ENCODE data around the gene MAP7D2. TPM values are rescaled to one million over a fixed set of nuclear protein-coding genes. Genes with fewer than 3 reads are reported as not detected.

MAP7D2 gene
- polyA plus RNA-seq, 3 donors: 0.45 TPM; not detected in 2

DNA sequence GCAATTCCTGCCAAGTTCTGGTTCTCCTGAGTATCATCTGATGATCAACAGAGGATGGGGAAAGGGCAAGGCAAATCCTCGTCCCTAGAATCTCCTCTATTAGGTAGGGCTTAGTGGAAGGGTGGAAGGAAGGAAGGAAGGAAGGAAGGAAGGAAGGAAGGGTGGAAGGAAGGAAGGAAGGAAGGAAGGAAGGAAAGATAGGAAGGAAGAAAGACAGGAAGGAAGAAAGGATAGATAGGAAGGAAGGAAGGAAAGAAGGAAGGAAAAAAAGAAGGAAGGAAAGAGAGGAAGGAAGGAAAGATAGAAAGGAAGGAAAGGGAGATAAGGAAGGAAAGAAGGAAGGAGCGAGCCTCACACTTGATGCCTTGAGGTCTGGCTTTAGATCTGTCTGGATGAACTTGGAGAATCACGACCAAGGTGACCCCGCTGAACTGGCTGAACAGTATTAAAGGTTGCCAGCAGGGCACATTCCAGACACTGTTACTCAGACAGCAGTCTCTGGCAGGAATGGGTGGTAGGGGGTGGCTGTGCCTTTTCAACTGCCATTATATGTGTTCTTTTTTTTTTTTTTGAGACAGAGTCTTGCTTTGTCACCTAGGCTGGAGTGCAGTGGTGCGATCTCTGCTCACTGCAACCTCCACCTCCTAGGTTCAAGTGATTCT, 57.1 kb downstream of the MAP7D2 start:
- 80% methylated on average over 1 of the region's 5 CpGs for WGBS (ENCODE audit: insufficient coverage)
- Histone ChIP-seq H3K9me3 (replicated peaks in 1 of 2; ENCODE audit: control insufficient read depth in 1 of 2, insufficient read depth in 1 of 2, low read length in 2 of 2) (no peaks in the 10 kb centered on the region), H3K4me3 (replicated peaks in 1 of 3; ENCODE audit: low read depth in 2 of 3, low read length in 3 of 3) (no peak overlapping the region), H3K36me3 (replicated peaks in 1 of 2; ENCODE audit: control insufficient read depth in 1 of 2, insufficient read depth in 2 of 2, low read length in 2 of 2) (no peaks in the 10 kb centered on the region), H4K20me1 (ENCODE audit: insufficient read depth, low read length) (no peaks in the 10 kb centered on the region), H3K9ac (ENCODE audit: insufficient read depth, low read length, poor library complexity, severe bottlenecking) (no peak overlapping the region), H3K4me1 (ENCODE audit: control insufficient read depth in 1 of 2, insufficient read depth in 2 of 2, low read length in 2 of 2) (peaks cover 0 to 6% of the 10 kb centered on the region in 2 donors), H3K27me3 (ENCODE audit: control insufficient read depth in 2 of 2, insufficient read depth in 2 of 2, low read length in 2 of 2) (no peaks in the 10 kb centered on the region), H3K79me2 (ENCODE audit: insufficient read depth, low read length) (no peaks in the 10 kb centered on the region), H2AFZ (ENCODE audit: insufficient read depth, low read depth, low read length, poor library complexity, severe bottlenecking) (no peak overlapping the region), H3K4me2 (replicated peaks; ENCODE audit: extremely low read depth, low read length, poor library complexity, severe bottlenecking) (no peak overlapping the region), H3K27ac (ENCODE audit: low read depth in 1 of 2, low read length in 2 of 2) (no peak overlapping the region)
- peaks cover 0 to 27% (median 4%) of the 10 kb centered on the region in 3 donors for H3K27me3 Mint-ChIP-seq (ENCODE audit: low read depth in 3 of 3)
- H3K4me3 Mint-ChIP-seq: no peak overlapping the region
- peaks cover 0 to 5% (median 2%) of the 10 kb centered on the region in 7 donors for H3K9me3 Mint-ChIP-seq
- H3K4me1 Mint-ChIP-seq: peaks cover 11% of the 10 kb centered on the region
- peak overlapping the region in 2 of 7 donors; percentile 27 to 74 for H3K27ac Mint-ChIP-seq
- no peak for DNase-seq
- intact Hi-C loops (cut with micrococcal nuclease): no loop called here
- TF ChIP-seq, protein P1, sequence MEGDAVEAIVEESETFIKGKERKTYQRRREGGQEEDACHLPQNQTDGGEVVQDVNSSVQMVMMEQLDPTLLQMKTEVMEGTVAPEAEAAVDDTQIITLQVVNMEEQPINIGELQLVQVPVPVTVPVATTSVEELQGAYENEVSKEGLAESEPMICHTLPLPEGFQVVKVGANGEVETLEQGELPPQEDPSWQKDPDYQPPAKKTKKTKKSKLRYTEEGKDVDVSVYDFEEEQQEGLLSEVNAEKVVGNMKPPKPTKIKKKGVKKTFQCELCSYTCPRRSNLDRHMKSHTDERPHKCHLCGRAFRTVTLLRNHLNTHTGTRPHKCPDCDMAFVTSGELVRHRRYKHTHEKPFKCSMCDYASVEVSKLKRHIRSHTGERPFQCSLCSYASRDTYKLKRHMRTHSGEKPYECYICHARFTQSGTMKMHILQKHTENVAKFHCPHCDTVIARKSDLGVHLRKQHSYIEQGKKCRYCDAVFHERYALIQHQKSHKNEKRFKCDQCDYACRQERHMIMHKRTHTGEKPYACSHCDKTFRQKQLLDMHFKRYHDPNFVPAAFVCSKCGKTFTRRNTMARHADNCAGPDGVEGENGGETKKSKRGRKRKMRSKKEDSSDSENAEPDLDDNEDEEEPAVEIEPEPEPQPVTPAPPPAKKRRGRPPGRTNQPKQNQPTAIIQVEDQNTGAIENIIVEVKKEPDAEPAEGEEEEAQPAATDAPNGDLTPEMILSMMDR (IDR thresholded peaks at IDR 0.05): no peak
- no peaks in the 10 kb centered on the region for H3K36me3 Mint-ChIP-seq

GRCh38 chrX:20057479-20057878, 59.2 kb downstream of the MAP7D2 start:
- Histone ChIP-seq H3K36me3 (replicated peaks in 1 of 2; ENCODE audit: control insufficient read depth in 1 of 2, insufficient read depth in 2 of 2, low read length in 2 of 2) (no peaks in the 10 kb centered on the region), H3K9ac (ENCODE audit: insufficient read depth, low read length, poor library complexity, severe bottlenecking) (no peak overlapping the region), H3K27ac (ENCODE audit: low read depth in 1 of 2, low read length in 2 of 2) (no peak overlapping the region), H3K4me2 (replicated peaks; ENCODE audit: extremely low read depth, low read length, poor library complexity, severe bottlenecking) (no peak overlapping the region), H4K20me1 (ENCODE audit: insufficient read depth, low read length) (no peaks in the 10 kb centered on the region), H3K9me3 (replicated peaks in 1 of 2; ENCODE audit: control insufficient read depth in 1 of 2, insufficient read depth in 1 of 2, low read length in 2 of 2) (no peaks in the 10 kb centered on the region), H3K4me1 (ENCODE audit: control insufficient read depth in 1 of 2, insufficient read depth in 2 of 2, low read length in 2 of 2) (peaks cover 0 to 6% of the 10 kb centered on the region in 2 donors), H3K27me3 (ENCODE audit: control insufficient read depth in 2 of 2, insufficient read depth in 2 of 2, low read length in 2 of 2) (no peaks in the 10 kb centered on the region), H3K4me3 (replicated peaks in 1 of 3; ENCODE audit: low read depth in 2 of 3, low read length in 3 of 3) (no peak overlapping the region), H3K79me2 (ENCODE audit: insufficient read depth, low read length) (no peaks in the 10 kb centered on the region), H2AFZ (ENCODE audit: insufficient read depth, low read depth, low read length, poor library complexity, severe bottlenecking) (no peak overlapping the region)
- Mint-ChIP-seq H3K4me3 (no peak overlapping the region), H3K27ac (no peak overlapping the region), H3K27me3 (ENCODE audit: low read depth in 3 of 3) (peaks cover 0 to 26% (median 3%) of the 10 kb centered on the region in 3 donors), H3K9me3 (peaks cover 0 to 5% (median 2%) of the 10 kb centered on the region in 7 donors), H3K36me3 (no peaks in the 10 kb centered on the region), H3K4me1 (peaks cover 11% of the 10 kb centered on the region)
- TF ChIP-seq, protein P1 (IDR thresholded peaks at IDR 0.05): no peak
- WGBS (ENCODE audit: insufficient coverage): 100% methylated on average over 2 of the region's 4 CpGs
- DNase-seq: no peak
- intact Hi-C loops (cut with micrococcal nuclease): no loop called here
